Nephron progenitor cell (in vitro differentiated cells): ENCODE measurements around the gene SEC14L6.
"Not testable (repeated sequence)": the region's sequence is repeated elsewhere in the genome, so short reads cannot be mapped to it uniquely, and the experiment has no call there.

Experiments
- DNase-seq: peaks from one replicate; pipeline ENCODE4 v3.0.0; 2021
- H3K27ac Mint-ChIP-seq: 2 replicates; pipeline ENCODE4 v1.8.0; 2021; ENCODE audit warnings: mild to moderate bottlenecking, moderate library complexity, mixed read lengths
- H3K27me3 Mint-ChIP-seq: 2 replicates; pipeline ENCODE4 v1.8.0; 2021; ENCODE audit warnings: mild to moderate bottlenecking, low read depth, mixed read lengths; ENCODE audit not compliant: poor library complexity
- H3K36me3 Mint-ChIP-seq: 2 replicates; pipeline ENCODE4 v1.8.0; 2021; ENCODE audit warnings: low read depth, mixed read lengths
- H3K4me1 Mint-ChIP-seq: 2 replicates; pipeline ENCODE4 v1.8.0; 2021; ENCODE audit warnings: mixed read lengths
- H3K4me3 Mint-ChIP-seq: 2 replicates; pipeline ENCODE4 v1.8.0; 2021; ENCODE audit warnings: mild to moderate bottlenecking, moderate library complexity, mixed read lengths
- H3K9me3 Mint-ChIP-seq: 2 replicates; pipeline ENCODE4 v1.8.0; 2021; ENCODE audit warnings: mild to moderate bottlenecking, moderate library complexity, mixed read lengths
- CTCF ChIP-seq: fragments of 200-600 bp; sonication (generic); IDR thresholded peaks from 2 replicates; pipeline ENCODE4 v1.5.0; 2021; ENCODE audit warnings: antibody characterized with exemption

Gene SEC14L6

GRCh38 chr22:30569674-30570202, 23.2 kb upstream of the SEC14L6 start:
- Mint-ChIP-seq H3K27ac (no peak overlapping the region), H3K27me3 (peaks cover 28% of the 10 kb centered on the region), H3K9me3 (no peaks in the 10 kb centered on the region), H3K4me3 (no peak overlapping the region), H3K36me3 (no peaks in the 10 kb centered on the region), H3K4me1 (peaks cover 22% of the 10 kb centered on the region)
- no peak for DNase-seq
- no peak for TF ChIP-seq CTCF

- Mint-ChIP-seq H3K36me3 (no peaks in the 10 kb centered on the region), H3K9me3 (no peaks in the 10 kb centered on the region), H3K4me3 (no peak overlapping the region), H3K27ac (no peak overlapping the region), H3K4me1 (peaks cover 14% of the 10 kb centered on the region), H3K27me3 (peaks cover 27% of the 10 kb centered on the region)
- DNase-seq: no peak
- no peak for TF ChIP-seq CTCF
These were observed 21.7 kb upstream of the SEC14L6 start for GRCh38 chr22:30568137-30568805.

GRCh38 chr22:30567277-30567676, 20.7 kb upstream of the SEC14L6 start:
- not testable (repeated sequence) for H3K27ac Mint-ChIP-seq, H3K36me3 Mint-ChIP-seq, DNase-seq, H3K9me3 Mint-ChIP-seq, H3K4me3 Mint-ChIP-seq
- Mint-ChIP-seq H3K27me3 (peaks cover 20% of the 10 kb centered on the region), H3K4me1 (peaks cover 12% of the 10 kb centered on the region)

- Mint-ChIP-seq H3K27me3 (peaks cover 15% of the 10 kb centered on the region), H3K4me3 (no peak overlapping the region), H3K9me3 (no peaks in the 10 kb centered on the region), H3K36me3 (no peaks in the 10 kb centered on the region), H3K27ac (peak overlapping the region; percentile 51), H3K4me1 (peaks cover 19% of the 10 kb centered on the region)
- no peak for DNase-seq
- TF ChIP-seq CTCF: no peak
These were observed 19.6 kb upstream of the SEC14L6 start for GRCh38 chr22:30566125-30566524.

GRCh38 chr22:30565341-30565740, 18.8 kb upstream of the SEC14L6 start:
- H3K27me3 Mint-ChIP-seq: peaks cover 20% of the 10 kb centered on the region
- DNase-seq: no peak
- no peaks in the 10 kb centered on the region for H3K9me3 Mint-ChIP-seq
- no peak for TF ChIP-seq CTCF
- H3K27ac Mint-ChIP-seq: no peak overlapping the region
- H3K4me3 Mint-ChIP-seq: no peak overlapping the region
- peaks cover 19% of the 10 kb centered on the region for H3K4me1 Mint-ChIP-seq
- no peaks in the 10 kb centered on the region for H3K36me3 Mint-ChIP-seq

- TF ChIP-seq CTCF: no peak
- no peaks in the 10 kb centered on the region for H3K9me3 Mint-ChIP-seq
- peaks cover 20% of the 10 kb centered on the region for H3K27me3 Mint-ChIP-seq
- H3K4me1 Mint-ChIP-seq: peaks cover 22% of the 10 kb centered on the region
- no peaks in the 10 kb centered on the region for H3K36me3 Mint-ChIP-seq
- H3K27ac Mint-ChIP-seq: no peak overlapping the region
- no peak for DNase-seq
- no peak overlapping the region for H3K4me3 Mint-ChIP-seq
These were observed 18.2 kb upstream of the SEC14L6 start for GRCh38 chr22:30564761-30565119.
